ENCODE measurements around the gene ROBO2. TPM values are rescaled to one million over a fixed set of nuclear protein-coding genes. Genes with fewer than 3 reads are reported as not detected.

ROBO2 gene
- total and polyA plus RNA-seq, 2 donors from 2014 or later: 1.3 to 1.6 TPM

GRCh38 chr3:77134769-77135168 is 94.9 kb downstream of the ROBO2 start:
- FAIRE-seq: no peak
- intact Hi-C loops (cut with DNase I): no loop called here
- TF ChIP-seq CTCF (IDR thresholded peaks at IDR 0.05; ENCODE audit: borderline replicate concordance, extremely low read depth, insufficient read depth): no peak
- Histone ChIP-seq H3K9ac (ENCODE audit: low read length in 3 of 3) (no peak overlapping the region), H3K9me3 (ENCODE audit: control insufficient read depth in 2 of 3, insufficient read depth in 1 of 3, low read length in 3 of 3) (no peaks in the 10 kb centered on the region), H3K4me3 (ENCODE audit: low read length in 3 of 3) (no peak overlapping the region), H3K27me3 (ENCODE audit: control insufficient read depth, insufficient read depth, low read length) (no peaks in the 10 kb centered on the region), H3K36me3 (ENCODE audit: control insufficient read depth in 2 of 3, insufficient read depth in 3 of 3, low read length in 3 of 3) (no peaks in the 10 kb centered on the region), H3K4me1 (ENCODE audit: control insufficient read depth in 2 of 3, insufficient read depth in 2 of 3, low read depth in 1 of 3, low read length in 3 of 3) (no peaks in the 10 kb centered on the region), H3K27ac (ENCODE audit: low read depth in 2 of 2, low read length in 2 of 2) (no peak overlapping the region)
- no peak for DNase-seq

GRCh38 chr3:77137559-77137958 is 97.7 kb downstream of the ROBO2 start:
- intact Hi-C loops (cut with DNase I): no loop called here
- Histone ChIP-seq H3K36me3 (ENCODE audit: control insufficient read depth in 2 of 3, insufficient read depth in 3 of 3, low read length in 3 of 3) (no peaks in the 10 kb centered on the region), H3K27me3 (ENCODE audit: control insufficient read depth, insufficient read depth, low read length) (no peaks in the 10 kb centered on the region), H3K4me1 (ENCODE audit: control insufficient read depth in 2 of 3, insufficient read depth in 2 of 3, low read depth in 1 of 3, low read length in 3 of 3) (no peaks in the 10 kb centered on the region), H3K4me3 (ENCODE audit: low read length in 3 of 3) (no peak overlapping the region), H3K27ac (ENCODE audit: low read depth in 2 of 2, low read length in 2 of 2) (no peak overlapping the region), H3K9ac (ENCODE audit: low read length in 3 of 3) (no peak overlapping the region), H3K9me3 (ENCODE audit: control insufficient read depth in 2 of 3, insufficient read depth in 1 of 3, low read length in 3 of 3) (no peaks in the 10 kb centered on the region)
- TF ChIP-seq CTCF (IDR thresholded peaks at IDR 0.05; ENCODE audit: borderline replicate concordance, extremely low read depth, insufficient read depth): no peak
- no peak for FAIRE-seq
- no peak for DNase-seq

- Histone ChIP-seq H3K4me1 (ENCODE audit: control insufficient read depth in 2 of 3, insufficient read depth in 2 of 3, low read depth in 1 of 3, low read length in 3 of 3) (no peaks in the 10 kb centered on the region), H3K27ac (ENCODE audit: low read depth in 2 of 2, low read length in 2 of 2) (no peak overlapping the region), H3K27me3 (ENCODE audit: control insufficient read depth, insufficient read depth, low read length) (no peaks in the 10 kb centered on the region), H3K9ac (ENCODE audit: low read length in 3 of 3) (no peak overlapping the region), H3K9me3 (ENCODE audit: control insufficient read depth in 2 of 3, insufficient read depth in 1 of 3, low read length in 3 of 3) (no peaks in the 10 kb centered on the region), H3K4me3 (ENCODE audit: low read length in 3 of 3) (no peak overlapping the region), H3K36me3 (ENCODE audit: control insufficient read depth in 2 of 3, insufficient read depth in 3 of 3, low read length in 3 of 3) (no peaks in the 10 kb centered on the region)
- FAIRE-seq (no peak), DNase-seq (no peak)
- intact Hi-C loops (cut with DNase I): no loop called here
- TF ChIP-seq CTCF (IDR thresholded peaks at IDR 0.05; ENCODE audit: borderline replicate concordance, extremely low read depth, insufficient read depth): no peak
These were observed 99.7 kb downstream of the ROBO2 start for GRCh38 chr3:77139624-77140023.

- Histone ChIP-seq H3K9ac (ENCODE audit: low read length in 3 of 3) (no peak overlapping the region), H3K27ac (ENCODE audit: low read depth in 2 of 2, low read length in 2 of 2) (no peak overlapping the region), H3K9me3 (ENCODE audit: control insufficient read depth in 2 of 3, insufficient read depth in 1 of 3, low read length in 3 of 3) (no peaks in the 10 kb centered on the region), H3K27me3 (ENCODE audit: control insufficient read depth, insufficient read depth, low read length) (no peaks in the 10 kb centered on the region), H3K4me1 (ENCODE audit: control insufficient read depth in 2 of 3, insufficient read depth in 2 of 3, low read depth in 1 of 3, low read length in 3 of 3) (no peaks in the 10 kb centered on the region), H3K36me3 (ENCODE audit: control insufficient read depth in 2 of 3, insufficient read depth in 3 of 3, low read length in 3 of 3) (no peaks in the 10 kb centered on the region), H3K4me3 (ENCODE audit: low read length in 3 of 3) (no peak overlapping the region)
- intact Hi-C loops (cut with DNase I): no loop called here
- FAIRE-seq (no peak), DNase-seq (no peak)
- TF ChIP-seq CTCF (IDR thresholded peaks at IDR 0.05; ENCODE audit: borderline replicate concordance, extremely low read depth, insufficient read depth): no peak
These were observed 101.5 kb downstream of the ROBO2 start for GRCh38 chr3:77141423-77141822.
